Osteocyte (in vitro differentiated cells): ENCODE results near the gene PTPRN2. TPM values are rescaled to one million over a fixed set of nuclear protein-coding genes. Genes with fewer than 3 reads are reported as not detected.
"Not testable (repeated sequence)": the region's sequence is repeated elsewhere in the genome, so short reads cannot be mapped to it uniquely, and the experiment has no call there.

ENCODE experiments used
- DNase-seq: peaks from one replicate; pipeline ENCODE4 v3.0.0; 2021; ENCODE audit warnings: mixed read lengths; ENCODE audit not compliant: unreplicated experiment; ENCODE audit errors: extremely low spot score
- H3K27ac Mint-ChIP-seq: one replicate; pipeline ENCODE4 v1.8.0; 2021; ENCODE audit warnings: mild to moderate bottlenecking, mixed read lengths; ENCODE audit not compliant: unreplicated experiment
- H3K27me3 Mint-ChIP-seq: one replicate; pipeline ENCODE4 v1.8.0; 2021; ENCODE audit warnings: mixed read lengths; ENCODE audit not compliant: unreplicated experiment
- H3K36me3 Mint-ChIP-seq: one replicate; pipeline ENCODE4 v1.8.0; 2021; ENCODE audit warnings: mixed read lengths; ENCODE audit not compliant: unreplicated experiment
- H3K4me1 Mint-ChIP-seq: one replicate; pipeline ENCODE4 v1.8.0; 2021; ENCODE audit warnings: mixed read lengths; ENCODE audit not compliant: unreplicated experiment
- H3K4me3 Mint-ChIP-seq: one replicate; pipeline ENCODE4 v1.8.0; 2021; ENCODE audit warnings: mild to moderate bottlenecking, moderate library complexity, mixed read lengths; ENCODE audit not compliant: unreplicated experiment
- H3K9me3 Mint-ChIP-seq: one replicate; pipeline ENCODE4 v1.8.0; 2021; ENCODE audit warnings: mixed read lengths; ENCODE audit not compliant: unreplicated experiment
- CTCF ChIP-seq: fragments of 200-600 bp; sonication (generic); IDR thresholded peaks from 2 replicates; pipeline ENCODE4 v1.5.0; 2021; ENCODE audit warnings: antibody characterized with exemption, mild to moderate bottlenecking, moderate library complexity
- total RNA-seq: library from RNA; stranded (reverse); gene quantifications from 2 replicates; pipeline ENCODE4 v1.2.1, GENCODE V29; 2021

The PTPRN2 gene
- total RNA-seq, 1 donor from 2014 or later = 0.59 TPM

GRCh38 chr7:157941210-157941609 is 646.4 kb downstream of the PTPRN2 start:
- H3K27ac Mint-ChIP-seq = no peak overlapping the region
- H3K27me3 Mint-ChIP-seq = no peaks in the 10 kb centered on the region
- H3K4me1 Mint-ChIP-seq = no peaks in the 10 kb centered on the region
- TF ChIP-seq CTCF = no peak
- peaks cover 26% of the 10 kb centered on the region for H3K9me3 Mint-ChIP-seq
- H3K4me3 Mint-ChIP-seq = no peak overlapping the region
- no peak for DNase-seq
- no peaks in the 10 kb centered on the region for H3K36me3 Mint-ChIP-seq

- no peaks in the 10 kb centered on the region for H3K36me3 Mint-ChIP-seq
- no peak overlapping the region for H3K27ac Mint-ChIP-seq
- TF ChIP-seq CTCF = no peak
- no peak for DNase-seq
- H3K4me1 Mint-ChIP-seq = no peaks in the 10 kb centered on the region
- H3K4me3 Mint-ChIP-seq = no peak overlapping the region
- peaks cover 23% of the 10 kb centered on the region for H3K9me3 Mint-ChIP-seq
- no peaks in the 10 kb centered on the region for H3K27me3 Mint-ChIP-seq
Observed at GRCh38 chr7:157940497-157940896, 647.1 kb downstream of the PTPRN2 start.

- peaks cover 26% of the 10 kb centered on the region for H3K9me3 Mint-ChIP-seq
- no peak overlapping the region for H3K27ac Mint-ChIP-seq
- DNase-seq = no peak
- H3K4me3 Mint-ChIP-seq = no peak overlapping the region
- H3K27me3 Mint-ChIP-seq = no peaks in the 10 kb centered on the region
- TF ChIP-seq CTCF = no peak
- H3K4me1 Mint-ChIP-seq = no peaks in the 10 kb centered on the region
- H3K36me3 Mint-ChIP-seq = no peaks in the 10 kb centered on the region
Observed at GRCh38 chr7:157938211-157938610, 649.4 kb downstream of the PTPRN2 start.

- H3K27ac Mint-ChIP-seq = no peak overlapping the region
- no peak overlapping the region for H3K4me3 Mint-ChIP-seq
- H3K36me3 Mint-ChIP-seq = no peaks in the 10 kb centered on the region
- peak; percentile 53 for DNase-seq
- peaks cover 26% of the 10 kb centered on the region for H3K9me3 Mint-ChIP-seq
- TF ChIP-seq CTCF = no peak
- no peaks in the 10 kb centered on the region for H3K27me3 Mint-ChIP-seq
- no peaks in the 10 kb centered on the region for H3K4me1 Mint-ChIP-seq
Observed at GRCh38 chr7:157937406-157937805, 650.2 kb downstream of the PTPRN2 start.

- no peak for TF ChIP-seq CTCF
- H3K4me1 Mint-ChIP-seq = no peaks in the 10 kb centered on the region
- H3K4me3 Mint-ChIP-seq = no peak overlapping the region
- DNase-seq = peak; percentile 71
- H3K36me3 Mint-ChIP-seq = no peaks in the 10 kb centered on the region
- H3K9me3 Mint-ChIP-seq = peaks cover 30% of the 10 kb centered on the region
- no peaks in the 10 kb centered on the region for H3K27me3 Mint-ChIP-seq
- no peak overlapping the region for H3K27ac Mint-ChIP-seq
Observed at GRCh38 chr7:157936976-157937375, 650.6 kb downstream of the PTPRN2 start.

- peaks cover 39% of the 10 kb centered on the region for H3K9me3 Mint-ChIP-seq
- not testable (repeated sequence) for H3K4me3 Mint-ChIP-seq, H3K27me3 Mint-ChIP-seq, H3K27ac Mint-ChIP-seq, H3K4me1 Mint-ChIP-seq, H3K36me3 Mint-ChIP-seq
- DNase-seq = peak; percentile 51
Observed at GRCh38 chr7:157935721-157936120, 651.9 kb downstream of the PTPRN2 start.

- not testable (repeated sequence) for H3K36me3 Mint-ChIP-seq, H3K27me3 Mint-ChIP-seq, DNase-seq, H3K4me3 Mint-ChIP-seq, H3K27ac Mint-ChIP-seq, H3K4me1 Mint-ChIP-seq
- peaks cover 37% of the 10 kb centered on the region for H3K9me3 Mint-ChIP-seq
Observed at GRCh38 chr7:157933219-157934155, 654.1 kb downstream of the PTPRN2 start.
